ENCODE measurements around the gene GBF1. TPM values are rescaled to one million over a fixed set of nuclear protein-coding genes. Genes with fewer than 3 reads are reported as not detected.

GBF1 gene
- total RNA-seq, 2 donors from 2014 or later, result 53.1 to 59.1 TPM

DNA sequence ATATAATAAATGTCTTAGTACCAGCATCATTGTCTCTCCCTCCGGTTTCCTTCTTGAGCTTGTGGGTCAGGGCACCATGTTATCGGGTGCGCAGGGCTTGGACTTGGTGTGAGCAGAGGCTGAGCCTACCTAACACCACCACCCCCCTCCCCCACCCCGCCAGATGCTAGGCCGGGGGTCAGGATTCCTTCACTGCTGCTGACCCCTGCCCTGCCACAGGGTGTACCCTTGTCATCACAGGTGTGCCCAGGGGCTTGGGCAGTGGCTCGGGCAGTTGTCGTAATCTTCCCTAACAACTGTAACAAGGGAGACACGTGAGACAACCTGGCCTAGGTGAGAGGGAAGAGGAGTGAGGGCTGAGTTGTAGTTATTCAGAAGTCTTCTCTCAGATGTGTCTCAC is 137.5 kb downstream of the GBF1 start:
- intact Hi-C loops (cut with DNase I), result no loop called here
- no peak overlapping the region for H3K27ac ChIP-seq
- no peaks in the 10 kb centered on the region for H3K4me1 ChIP-seq (replicated peaks)
- no peaks in the 10 kb centered on the region for H3K9me3 ChIP-seq
- peaks cover 8 to 29% of the 10 kb centered on the region in 2 donors for H3K36me3 ChIP-seq
- no peak overlapping the region for H3K4me3 ChIP-seq
- DNase-seq (ENCODE audit: low spot score), result no peak
- WGBS, result 96% methylated on average over 8 of the region's 8 CpGs
- TF ChIP-seq POLR2A (IDR thresholded peaks at IDR 0.05) (no peak), POLR2AphosphoS5 (IDR thresholded peaks at IDR 0.05) (no peak)
- TF ChIP-seq, protein P1, sequence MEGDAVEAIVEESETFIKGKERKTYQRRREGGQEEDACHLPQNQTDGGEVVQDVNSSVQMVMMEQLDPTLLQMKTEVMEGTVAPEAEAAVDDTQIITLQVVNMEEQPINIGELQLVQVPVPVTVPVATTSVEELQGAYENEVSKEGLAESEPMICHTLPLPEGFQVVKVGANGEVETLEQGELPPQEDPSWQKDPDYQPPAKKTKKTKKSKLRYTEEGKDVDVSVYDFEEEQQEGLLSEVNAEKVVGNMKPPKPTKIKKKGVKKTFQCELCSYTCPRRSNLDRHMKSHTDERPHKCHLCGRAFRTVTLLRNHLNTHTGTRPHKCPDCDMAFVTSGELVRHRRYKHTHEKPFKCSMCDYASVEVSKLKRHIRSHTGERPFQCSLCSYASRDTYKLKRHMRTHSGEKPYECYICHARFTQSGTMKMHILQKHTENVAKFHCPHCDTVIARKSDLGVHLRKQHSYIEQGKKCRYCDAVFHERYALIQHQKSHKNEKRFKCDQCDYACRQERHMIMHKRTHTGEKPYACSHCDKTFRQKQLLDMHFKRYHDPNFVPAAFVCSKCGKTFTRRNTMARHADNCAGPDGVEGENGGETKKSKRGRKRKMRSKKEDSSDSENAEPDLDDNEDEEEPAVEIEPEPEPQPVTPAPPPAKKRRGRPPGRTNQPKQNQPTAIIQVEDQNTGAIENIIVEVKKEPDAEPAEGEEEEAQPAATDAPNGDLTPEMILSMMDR (IDR thresholded peaks at IDR 0.05), result no peak
- H3K27me3 ChIP-seq (replicated peaks; ENCODE audit: insufficient read depth), result no peaks in the 10 kb centered on the region

DNA sequence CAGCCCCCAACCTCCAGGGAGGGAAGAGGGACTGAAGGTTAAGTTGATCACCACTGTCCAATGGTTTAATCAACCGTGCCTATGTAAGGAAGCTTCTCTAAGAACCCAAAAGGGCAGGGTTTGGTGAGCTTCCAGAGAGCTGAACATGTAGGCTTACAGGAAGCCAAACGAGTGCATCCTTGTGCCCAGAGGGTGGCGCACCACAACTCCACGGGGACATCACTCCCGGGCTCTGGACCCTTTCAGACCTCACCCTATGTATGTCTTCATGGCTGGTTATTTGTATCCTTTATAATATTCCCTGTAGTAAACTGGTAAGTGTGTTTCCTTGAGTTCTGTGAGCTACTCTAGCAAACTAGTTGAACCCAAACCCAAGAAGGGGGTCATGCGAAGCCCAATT is 138.7 kb downstream of the GBF1 start:
- Histone ChIP-seq H3K36me3 (peaks cover 7 to 29% of the 10 kb centered on the region in 2 donors), H3K4me1 (replicated peaks) (no peaks in the 10 kb centered on the region), H3K9me3 (no peaks in the 10 kb centered on the region), H3K4me3 (no peak overlapping the region), H3K27ac (no peak overlapping the region), H3K27me3 (replicated peaks; ENCODE audit: insufficient read depth) (no peaks in the 10 kb centered on the region)
- no peak for DNase-seq (ENCODE audit: low spot score)
- intact Hi-C loops (cut with DNase I), result no loop called here
- WGBS, result 48% methylated on average over 6 of the region's 6 CpGs
- no peak for TF ChIP-seq POLR2A (IDR thresholded peaks at IDR 0.05)
- no peak for TF ChIP-seq POLR2AphosphoS5 (IDR thresholded peaks at IDR 0.05)
- TF ChIP-seq, protein P1 (IDR thresholded peaks at IDR 0.05), result no peak

DNA sequence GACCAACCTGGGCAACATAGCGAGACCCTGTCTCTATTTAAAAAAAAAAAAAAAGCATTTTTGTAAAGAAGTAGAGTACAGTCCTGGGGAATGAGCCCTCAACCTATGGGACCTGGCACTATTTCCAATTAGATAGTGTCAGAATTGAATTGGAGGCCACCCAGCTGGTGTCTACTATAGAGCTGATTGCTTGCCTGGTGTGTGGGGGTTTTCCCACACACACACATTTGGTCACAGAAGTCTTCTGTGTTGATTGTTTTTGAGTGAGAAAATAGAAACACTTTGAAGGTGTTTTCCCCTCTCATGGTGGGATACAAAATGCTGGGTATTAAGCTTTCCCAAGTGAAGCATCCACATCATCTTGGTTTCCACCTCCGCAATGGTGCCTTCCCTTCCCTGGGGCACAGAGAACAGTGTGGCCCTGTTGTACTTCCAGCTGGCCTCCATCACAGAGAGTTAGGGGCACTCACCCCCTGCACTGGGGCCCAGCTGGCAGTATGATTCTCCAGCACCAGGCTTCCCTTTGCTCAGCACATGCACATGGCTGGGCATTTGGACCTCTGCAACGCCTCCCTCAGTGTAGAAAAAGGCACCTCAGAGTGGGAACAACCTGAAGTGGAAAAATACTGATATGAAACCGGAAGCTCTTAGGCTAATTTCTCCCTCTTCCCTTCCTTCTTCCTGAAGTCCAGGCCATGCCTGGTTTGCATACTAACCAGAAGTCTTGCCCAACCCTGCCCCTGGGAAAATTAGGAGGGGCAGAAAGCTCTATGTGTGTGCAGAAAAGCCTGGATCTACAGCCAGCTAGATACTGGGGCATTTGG is 139.5 kb downstream of the GBF1 start:
- WGBS, result 69% methylated on average over 4 of the region's 4 CpGs

DNA sequence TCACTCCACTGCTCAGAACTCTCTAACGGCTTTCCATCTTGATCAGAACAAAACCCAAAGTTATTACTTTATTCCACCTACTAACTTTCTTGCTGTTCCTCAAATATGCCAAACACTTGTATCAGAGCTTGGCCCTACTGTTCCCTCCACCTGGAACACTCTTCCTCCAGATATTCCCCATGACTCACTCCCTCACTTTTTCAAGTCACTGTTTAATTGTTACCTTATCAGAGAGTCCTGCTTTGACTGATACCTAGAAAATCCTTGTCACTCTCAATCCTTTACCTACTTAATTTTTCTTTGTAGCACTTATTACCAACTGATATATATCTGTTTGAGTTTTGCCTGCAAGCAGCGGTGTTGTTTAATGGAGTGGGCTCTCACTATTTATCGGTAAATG is 144.6 kb downstream of the GBF1 start:
- Histone ChIP-seq H3K27ac (no peak overlapping the region), H3K4me3 (no peak overlapping the region), H3K27me3 (replicated peaks; ENCODE audit: insufficient read depth) (no peaks in the 10 kb centered on the region), H3K4me1 (replicated peaks) (no peaks in the 10 kb centered on the region), H3K9me3 (no peaks in the 10 kb centered on the region), H3K36me3 (no peaks in the 10 kb centered on the region)
- intact Hi-C loops (cut with DNase I), result loop anchor here (10.0 kb wide), 1 partner anchor 115 kb away; the partner anchor contains the start of genes ACTR1A and SUFU
- TF ChIP-seq POLR2A (IDR thresholded peaks at IDR 0.05) (no peak), POLR2AphosphoS5 (IDR thresholded peaks at IDR 0.05) (no peak)
- TF ChIP-seq, protein P1 (IDR thresholded peaks at IDR 0.05), result no peak
- WGBS, result 89% methylated on average over 3 of the region's 3 CpGs
- DNase-seq (ENCODE audit: low spot score), result no peak

More for the DNA sequence above, 139.5 kb downstream of the GBF1 start:
- H3K27ac ChIP-seq, result no peak overlapping the region
- H3K27me3 ChIP-seq (replicated peaks; ENCODE audit: insufficient read depth), result no peaks in the 10 kb centered on the region
- DNase-seq (ENCODE audit: low spot score), result no peak
- H3K9me3 ChIP-seq, result no peaks in the 10 kb centered on the region
- no peak for TF ChIP-seq POLR2A (IDR thresholded peaks at IDR 0.05)
- no peak for TF ChIP-seq POLR2AphosphoS5 (IDR thresholded peaks at IDR 0.05)
- TF ChIP-seq, protein P1 (IDR thresholded peaks at IDR 0.05), result no peak
- H3K4me3 ChIP-seq, result no peak overlapping the region
- no peaks in the 10 kb centered on the region for H3K4me1 ChIP-seq (replicated peaks)
- H3K36me3 ChIP-seq, result peaks cover 0 to 25% of the 10 kb centered on the region in 2 donors
- intact Hi-C loops (cut with DNase I), result no loop called here

DNA sequence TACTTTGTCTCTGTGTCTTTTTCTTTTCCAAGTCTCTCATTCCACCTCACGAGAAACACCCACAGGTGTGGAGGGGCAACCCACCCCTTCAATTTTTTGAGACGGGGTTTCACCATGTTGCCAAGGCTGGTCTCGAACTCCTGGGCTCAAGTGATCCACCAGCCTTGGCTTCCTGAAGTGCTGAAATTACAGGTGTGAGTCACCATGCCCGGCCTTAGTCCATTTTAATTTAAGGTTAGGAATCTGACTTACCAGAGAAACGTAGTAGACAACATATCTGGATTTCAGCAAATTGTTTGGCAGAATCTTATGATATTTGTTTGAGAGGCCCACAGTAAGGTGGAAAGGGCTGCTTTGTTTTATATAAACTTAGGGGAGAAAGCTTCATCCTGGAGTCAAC is 147.0 kb downstream of the GBF1 start:
- WGBS, result 95% methylated on average over 5 of the region's 5 CpGs
- Histone ChIP-seq H3K36me3 (no peaks in the 10 kb centered on the region), H3K4me1 (replicated peaks) (peaks cover 6% of the 10 kb centered on the region), H3K27me3 (replicated peaks; ENCODE audit: insufficient read depth) (no peaks in the 10 kb centered on the region), H3K27ac (no peak overlapping the region), H3K4me3 (no peak overlapping the region), H3K9me3 (no peaks in the 10 kb centered on the region)
- intact Hi-C loops (cut with DNase I), result loop anchor here (10.0 kb wide), 1 partner anchor 112 kb away; the partner anchor contains the start of genes ACTR1A and SUFU
- TF ChIP-seq, protein P1 (IDR thresholded peaks at IDR 0.05), result no peak
- TF ChIP-seq POLR2AphosphoS5 (IDR thresholded peaks at IDR 0.05) (no peak), POLR2A (IDR thresholded peaks at IDR 0.05) (no peak)
- DNase-seq (ENCODE audit: low spot score), result no peak
